Activated naive CD4-positive, alpha-beta T cell treated with anti-CD3 and anti-CD28 coated beads, Interleukin-2, amount 10 ng/mL, durations not matched to agents 7 days and 5 days (primary cell): ENCODE results near the gene DSCAML1.

Source experiments
- CTCF ChIA-PET: fragments of 350-600 bp; sonication (Branson Sonifier 250); formaldehyde crosslinking; loops from one replicate; lab custom pipeline; 2021; ENCODE audit warnings: antibody characterized with exemption; lab: Charles Lee
- DNase-seq: peaks from one replicate; pipeline ENCODE4 v3.0.0-alpha.2; 2020
- H3K27ac Mint-ChIP-seq: one replicate; pipeline ENCODE4 v1.8.0; 2021; ENCODE audit warnings: mild to moderate bottlenecking, moderate library complexity, mixed read lengths
- H3K27me3 Mint-ChIP-seq: one replicate; pipeline ENCODE4 v1.8.0; 2021; ENCODE audit warnings: mild to moderate bottlenecking, mixed read lengths
- H3K36me3 Mint-ChIP-seq: one replicate; pipeline ENCODE4 v1.8.0; 2021; ENCODE audit warnings: mixed read lengths
- H3K4me1 Mint-ChIP-seq: one replicate; pipeline ENCODE4 v1.8.0; 2021; ENCODE audit warnings: mixed read lengths
- H3K4me3 Mint-ChIP-seq: one replicate; pipeline ENCODE4 v1.8.0; 2021; ENCODE audit warnings: mild to moderate bottlenecking, moderate library complexity, mixed read lengths
- H3K9me3 Mint-ChIP-seq: one replicate; pipeline ENCODE4 v1.8.0; 2021; ENCODE audit warnings: mixed read lengths

Gene DSCAML1

GRCh38 chr11:117786135-117786870 is 10.7 kb downstream of the DSCAML1 start:
- Mint-ChIP-seq H3K27ac (no peak overlapping the region), H3K27me3 (peaks cover 66% of the 10 kb centered on the region), H3K4me1 (no peaks in the 10 kb centered on the region), H3K9me3 (no peaks in the 10 kb centered on the region), H3K4me3 (no peak overlapping the region), H3K36me3 (no peaks in the 10 kb centered on the region)
- CTCF ChIA-PET, result no interaction called here
- DNase-seq, result no peak

GRCh38 chr11:117782101-117782500 is 14.9 kb downstream of the DSCAML1 start:
- H3K4me1 Mint-ChIP-seq, result no peaks in the 10 kb centered on the region
- H3K36me3 Mint-ChIP-seq, result no peaks in the 10 kb centered on the region
- DNase-seq, result no peak
- CTCF ChIA-PET, result no interaction called here
- no peaks in the 10 kb centered on the region for H3K9me3 Mint-ChIP-seq
- no peak overlapping the region for H3K4me3 Mint-ChIP-seq
- H3K27ac Mint-ChIP-seq, result no peak overlapping the region
- H3K27me3 Mint-ChIP-seq, result peaks cover 64% of the 10 kb centered on the region

GRCh38 chr11:117781627-117782026 is 15.4 kb downstream of the DSCAML1 start:
- H3K27me3 Mint-ChIP-seq, result peaks cover 66% of the 10 kb centered on the region
- no peak overlapping the region for H3K27ac Mint-ChIP-seq
- H3K4me1 Mint-ChIP-seq, result no peaks in the 10 kb centered on the region
- H3K4me3 Mint-ChIP-seq, result no peak overlapping the region
- no peak for DNase-seq
- H3K9me3 Mint-ChIP-seq, result no peaks in the 10 kb centered on the region
- CTCF ChIA-PET, result no interaction called here
- no peaks in the 10 kb centered on the region for H3K36me3 Mint-ChIP-seq

GRCh38 chr11:117780456-117780855 is 16.6 kb downstream of the DSCAML1 start:
- no peak overlapping the region for H3K27ac Mint-ChIP-seq
- peaks cover 63% of the 10 kb centered on the region for H3K27me3 Mint-ChIP-seq
- H3K9me3 Mint-ChIP-seq, result no peaks in the 10 kb centered on the region
- H3K36me3 Mint-ChIP-seq, result no peaks in the 10 kb centered on the region
- CTCF ChIA-PET, result no interaction called here
- H3K4me3 Mint-ChIP-seq, result no peak overlapping the region
- DNase-seq, result no peak
- no peaks in the 10 kb centered on the region for H3K4me1 Mint-ChIP-seq

- Mint-ChIP-seq H3K4me1 (no peaks in the 10 kb centered on the region), H3K9me3 (no peaks in the 10 kb centered on the region), H3K27ac (no peak overlapping the region), H3K27me3 (peaks cover 38% of the 10 kb centered on the region), H3K36me3 (no peaks in the 10 kb centered on the region), H3K4me3 (no peak overlapping the region)
- CTCF ChIA-PET, result interaction anchor here (1.4 kb wide), 1 partner anchor 348 kb away, joined by 3 read pairs; no protein-coding TSS in a partner anchor
- DNase-seq, result no peak
These were observed 22.5 kb downstream of the DSCAML1 start for GRCh38 chr11:117774553-117774952.

GRCh38 chr11:117772360-117772759 is 24.7 kb downstream of the DSCAML1 start:
- H3K9me3 Mint-ChIP-seq, result no peaks in the 10 kb centered on the region
- peaks cover 27% of the 10 kb centered on the region for H3K27me3 Mint-ChIP-seq
- no peak overlapping the region for H3K4me3 Mint-ChIP-seq
- DNase-seq, result no peak
- no peak overlapping the region for H3K27ac Mint-ChIP-seq
- H3K4me1 Mint-ChIP-seq, result no peaks in the 10 kb centered on the region
- CTCF ChIA-PET, result interaction anchor here (1.0 kb wide), 1 partner anchor 35 kb away, joined by 3 read pairs; no protein-coding TSS in a partner anchor
- H3K36me3 Mint-ChIP-seq, result no peaks in the 10 kb centered on the region

GRCh38 chr11:117771841-117772240 is 25.2 kb downstream of the DSCAML1 start:
- CTCF ChIA-PET, result no interaction called here
- Mint-ChIP-seq H3K9me3 (no peaks in the 10 kb centered on the region), H3K27me3 (peaks cover 25% of the 10 kb centered on the region), H3K4me3 (no peak overlapping the region), H3K36me3 (no peaks in the 10 kb centered on the region), H3K4me1 (no peaks in the 10 kb centered on the region), H3K27ac (no peak overlapping the region)
- DNase-seq, result no peak

GRCh38 chr11:117771197-117771596 is 25.8 kb downstream of the DSCAML1 start:
- H3K27ac Mint-ChIP-seq, result no peak overlapping the region
- no peak for DNase-seq
- peaks cover 19% of the 10 kb centered on the region for H3K27me3 Mint-ChIP-seq
- H3K9me3 Mint-ChIP-seq, result no peaks in the 10 kb centered on the region
- no peaks in the 10 kb centered on the region for H3K4me1 Mint-ChIP-seq
- H3K4me3 Mint-ChIP-seq, result no peak overlapping the region
- CTCF ChIA-PET, result no interaction called here
- H3K36me3 Mint-ChIP-seq, result no peaks in the 10 kb centered on the region

GRCh38 chr11:117770061-117770460 is 27.0 kb downstream of the DSCAML1 start:
- DNase-seq, result no peak
- H3K4me3 Mint-ChIP-seq, result no peak overlapping the region
- peaks cover 13% of the 10 kb centered on the region for H3K27me3 Mint-ChIP-seq
- no peak overlapping the region for H3K27ac Mint-ChIP-seq
- no peaks in the 10 kb centered on the region for H3K4me1 Mint-ChIP-seq
- CTCF ChIA-PET, result no interaction called here
- H3K9me3 Mint-ChIP-seq, result no peaks in the 10 kb centered on the region
- H3K36me3 Mint-ChIP-seq, result no peaks in the 10 kb centered on the region

- H3K27ac Mint-ChIP-seq, result no peak overlapping the region
- no peak for DNase-seq
- no peaks in the 10 kb centered on the region for H3K36me3 Mint-ChIP-seq
- H3K9me3 Mint-ChIP-seq, result no peaks in the 10 kb centered on the region
- H3K27me3 Mint-ChIP-seq, result peaks cover 15% of the 10 kb centered on the region
- CTCF ChIA-PET, result no interaction called here
- no peaks in the 10 kb centered on the region for H3K4me1 Mint-ChIP-seq
- H3K4me3 Mint-ChIP-seq, result no peak overlapping the region
These were observed 27.5 kb downstream of the DSCAML1 start for GRCh38 chr11:117769533-117769932.

GRCh38 chr11:117768506-117768905 is 28.5 kb downstream of the DSCAML1 start:
- H3K4me1 Mint-ChIP-seq, result no peaks in the 10 kb centered on the region
- CTCF ChIA-PET, result no interaction called here
- no peaks in the 10 kb centered on the region for H3K36me3 Mint-ChIP-seq

GRCh38 chr11:117767071-117767470 is 29.9 kb downstream of the DSCAML1 start:
- CTCF ChIA-PET, result no interaction called here
- no peaks in the 10 kb centered on the region for H3K4me1 Mint-ChIP-seq
- H3K27ac Mint-ChIP-seq, result no peak overlapping the region
- peaks cover 13% of the 10 kb centered on the region for H3K27me3 Mint-ChIP-seq
- no peak for DNase-seq
- no peaks in the 10 kb centered on the region for H3K9me3 Mint-ChIP-seq
- H3K4me3 Mint-ChIP-seq, result no peak overlapping the region
- no peaks in the 10 kb centered on the region for H3K36me3 Mint-ChIP-seq

More at GRCh38 chr11:117768506-117768905, 28.5 kb downstream of the DSCAML1 start:
- Mint-ChIP-seq H3K27ac (no peak overlapping the region), H3K9me3 (no peaks in the 10 kb centered on the region), H3K27me3 (peaks cover 13% of the 10 kb centered on the region), H3K4me3 (no peak overlapping the region)
- DNase-seq, result no peak

GRCh38 chr11:117766576-117766975 is 30.4 kb downstream of the DSCAML1 start:
- Mint-ChIP-seq H3K9me3 (no peaks in the 10 kb centered on the region), H3K4me1 (no peaks in the 10 kb centered on the region), H3K27ac (no peak overlapping the region), H3K4me3 (no peak overlapping the region), H3K27me3 (peaks cover 13% of the 10 kb centered on the region), H3K36me3 (no peaks in the 10 kb centered on the region)
- no peak for DNase-seq
- CTCF ChIA-PET, result no interaction called here

- peaks cover 15% of the 10 kb centered on the region for H3K27me3 Mint-ChIP-seq
- H3K4me3 Mint-ChIP-seq, result no peak overlapping the region
- no peaks in the 10 kb centered on the region for H3K36me3 Mint-ChIP-seq
- H3K27ac Mint-ChIP-seq, result no peak overlapping the region
- H3K9me3 Mint-ChIP-seq, result no peaks in the 10 kb centered on the region
- DNase-seq, result no peak
- CTCF ChIA-PET, result no interaction called here
- no peaks in the 10 kb centered on the region for H3K4me1 Mint-ChIP-seq
These were observed 31.0 kb downstream of the DSCAML1 start for GRCh38 chr11:117766026-117766425.

GRCh38 chr11:117765068-117765467 is 31.9 kb downstream of the DSCAML1 start:
- Mint-ChIP-seq H3K9me3 (no peaks in the 10 kb centered on the region), H3K4me3 (no peak overlapping the region), H3K4me1 (no peaks in the 10 kb centered on the region), H3K36me3 (no peaks in the 10 kb centered on the region), H3K27ac (no peak overlapping the region), H3K27me3 (peaks cover 17% of the 10 kb centered on the region)
- DNase-seq, result no peak
- CTCF ChIA-PET, result no interaction called here
